Measurements from ENCODE around the gene FOXP1. TPM values are rescaled to one million over a fixed set of nuclear protein-coding genes. Genes with fewer than 3 reads are reported as not detected.

Gene FOXP1
- total and polyA plus RNA-seq, 9 of the 15 experiments (the other 6 are each of a cell fraction or from before 2014, with no cell fraction given) = 7.7 to 34.5 (median 13.7) TPM

DNA sequence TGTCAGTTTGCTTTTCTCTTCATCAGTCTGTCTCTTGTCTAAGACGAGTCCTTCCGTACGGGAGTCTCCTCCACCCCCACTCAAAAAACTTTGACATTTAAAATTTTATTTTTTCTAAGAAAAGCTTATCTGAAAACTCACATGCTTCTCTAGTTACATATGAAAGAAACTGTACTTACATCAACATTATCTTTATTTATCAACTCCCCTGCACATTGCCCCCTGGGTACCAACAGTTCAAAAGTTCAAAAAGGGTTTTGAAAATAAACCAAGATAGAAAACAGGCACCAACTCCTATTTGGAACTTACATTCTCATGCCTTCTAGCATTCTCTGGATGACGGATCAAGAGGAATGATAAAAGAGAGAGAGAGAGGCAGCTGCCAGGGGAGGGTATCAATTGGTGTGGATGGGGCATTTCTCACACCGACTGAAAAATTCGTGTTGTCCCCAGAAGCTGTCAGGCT is 182.5 kb downstream of the FOXP1 start (continued):
- no peak for TF ChIP-seq MCM5 (IDR thresholded peaks at IDR 0.05; ENCODE audit: low read depth)
- TF ChIP-seq, protein P1, sequence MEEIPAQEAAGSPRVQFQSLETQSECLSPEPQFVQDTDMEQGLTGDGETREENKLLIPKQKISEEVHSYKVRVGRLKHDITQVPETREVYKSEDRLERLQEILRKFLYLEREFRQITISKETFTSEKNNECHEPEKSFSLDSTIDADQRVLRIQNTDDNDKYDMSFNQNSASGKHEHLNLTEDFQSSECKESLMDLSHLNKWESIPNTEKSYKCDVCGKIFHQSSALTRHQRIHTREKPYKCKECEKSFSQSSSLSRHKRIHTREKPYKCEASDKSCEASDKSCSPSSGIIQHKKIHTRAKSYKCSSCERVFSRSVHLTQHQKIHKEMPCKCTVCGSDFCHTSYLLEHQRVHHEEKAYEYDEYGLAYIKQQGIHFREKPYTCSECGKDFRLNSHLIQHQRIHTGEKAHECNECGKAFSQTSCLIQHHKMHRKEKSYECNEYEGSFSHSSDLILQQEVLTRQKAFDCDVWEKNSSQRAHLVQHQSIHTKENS (CRISPR knock-in tag; IDR thresholded peaks at IDR 0.05) = no peak
- TF ChIP-seq WHSC1 (IDR thresholded peaks at IDR 0.05; ENCODE audit: low read length) = no peak
- TF ChIP-seq, protein P2, sequence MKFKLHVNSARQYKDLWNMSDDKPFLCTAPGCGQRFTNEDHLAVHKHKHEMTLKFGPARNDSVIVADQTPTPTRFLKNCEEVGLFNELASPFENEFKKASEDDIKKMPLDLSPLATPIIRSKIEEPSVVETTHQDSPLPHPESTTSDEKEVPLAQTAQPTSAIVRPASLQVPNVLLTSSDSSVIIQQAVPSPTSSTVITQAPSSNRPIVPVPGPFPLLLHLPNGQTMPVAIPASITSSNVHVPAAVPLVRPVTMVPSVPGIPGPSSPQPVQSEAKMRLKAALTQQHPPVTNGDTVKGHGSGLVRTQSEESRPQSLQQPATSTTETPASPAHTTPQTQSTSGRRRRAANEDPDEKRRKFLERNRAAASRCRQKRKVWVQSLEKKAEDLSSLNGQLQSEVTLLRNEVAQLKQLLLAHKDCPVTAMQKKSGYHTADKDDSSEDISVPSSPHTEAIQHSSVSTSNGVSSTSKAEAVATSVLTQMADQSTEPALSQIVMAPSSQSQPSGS (CRISPR knock-in tag; IDR thresholded peaks at IDR 0.05) = no peak
- no peak for TF ChIP-seq PRPF4 (IDR thresholded peaks at IDR 0.05; ENCODE audit: insufficient read depth, low read depth, low read length, poor library complexity, severe bottlenecking)
- TF ChIP-seq, protein P3, sequence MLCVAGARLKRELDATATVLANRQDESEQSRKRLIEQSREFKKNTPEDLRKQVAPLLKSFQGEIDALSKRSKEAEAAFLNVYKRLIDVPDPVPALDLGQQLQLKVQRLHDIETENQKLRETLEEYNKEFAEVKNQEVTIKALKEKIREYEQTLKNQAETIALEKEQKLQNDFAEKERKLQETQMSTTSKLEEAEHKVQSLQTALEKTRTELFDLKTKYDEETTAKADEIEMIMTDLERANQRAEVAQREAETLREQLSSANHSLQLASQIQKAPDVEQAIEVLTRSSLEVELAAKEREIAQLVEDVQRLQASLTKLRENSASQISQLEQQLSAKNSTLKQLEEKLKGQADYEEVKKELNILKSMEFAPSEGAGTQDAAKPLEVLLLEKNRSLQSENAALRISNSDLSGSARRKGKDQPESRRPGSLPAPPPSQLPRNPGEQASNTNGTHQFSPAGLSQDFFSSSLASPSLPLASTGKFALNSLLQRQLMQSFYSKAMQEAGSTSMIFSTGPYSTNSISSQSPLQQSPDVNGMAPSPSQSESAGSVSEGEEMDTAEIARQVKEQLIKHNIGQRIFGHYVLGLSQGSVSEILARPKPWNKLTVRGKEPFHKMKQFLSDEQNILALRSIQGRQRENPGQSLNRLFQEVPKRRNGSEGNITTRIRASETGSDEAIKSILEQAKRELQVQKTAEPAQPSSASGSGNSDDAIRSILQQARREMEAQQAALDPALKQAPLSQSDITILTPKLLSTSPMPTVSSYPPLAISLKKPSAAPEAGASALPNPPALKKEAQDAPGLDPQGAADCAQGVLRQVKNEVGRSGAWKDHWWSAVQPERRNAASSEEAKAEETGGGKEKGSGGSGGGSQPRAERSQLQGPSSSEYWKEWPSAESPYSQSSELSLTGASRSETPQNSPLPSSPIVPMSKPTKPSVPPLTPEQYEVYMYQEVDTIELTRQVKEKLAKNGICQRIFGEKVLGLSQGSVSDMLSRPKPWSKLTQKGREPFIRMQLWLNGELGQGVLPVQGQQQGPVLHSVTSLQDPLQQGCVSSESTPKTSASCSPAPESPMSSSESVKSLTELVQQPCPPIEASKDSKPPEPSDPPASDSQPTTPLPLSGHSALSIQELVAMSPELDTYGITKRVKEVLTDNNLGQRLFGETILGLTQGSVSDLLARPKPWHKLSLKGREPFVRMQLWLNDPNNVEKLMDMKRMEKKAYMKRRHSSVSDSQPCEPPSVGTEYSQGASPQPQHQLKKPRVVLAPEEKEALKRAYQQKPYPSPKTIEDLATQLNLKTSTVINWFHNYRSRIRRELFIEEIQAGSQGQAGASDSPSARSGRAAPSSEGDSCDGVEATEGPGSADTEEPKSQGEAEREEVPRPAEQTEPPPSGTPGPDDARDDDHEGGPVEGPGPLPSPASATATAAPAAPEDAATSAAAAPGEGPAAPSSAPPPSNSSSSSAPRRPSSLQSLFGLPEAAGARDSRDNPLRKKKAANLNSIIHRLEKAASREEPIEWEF (CRISPR knock-in tag; IDR thresholded peaks at IDR 0.05) = no peak
- no peak for TF ChIP-seq PHF21A (IDR thresholded peaks at IDR 0.05; ENCODE audit: borderline replicate concordance, low read depth)
- peak; percentile 79; the same call in 1 of the 2 replicates for TF ChIP-seq LEF1 (IDR thresholded peaks at IDR 0.05)
- TF ChIP-seq CBFA2T3 (IDR thresholded peaks at IDR 0.05) = peak; percentile 90
- TF ChIP-seq ZNF24 (IDR thresholded peaks at IDR 0.05) = no peak
- TF ChIP-seq, protein P4, sequence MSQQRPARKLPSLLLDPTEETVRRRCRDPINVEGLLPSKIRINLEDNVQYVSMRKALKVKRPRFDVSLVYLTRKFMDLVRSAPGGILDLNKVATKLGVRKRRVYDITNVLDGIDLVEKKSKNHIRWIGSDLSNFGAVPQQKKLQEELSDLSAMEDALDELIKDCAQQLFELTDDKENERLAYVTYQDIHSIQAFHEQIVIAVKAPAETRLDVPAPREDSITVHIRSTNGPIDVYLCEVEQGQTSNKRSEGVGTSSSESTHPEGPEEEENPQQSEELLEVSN (IDR thresholded peaks at IDR 0.05; ENCODE audit: borderline replicate concordance in 1 of 2, extremely low read depth in 1 of 2, insufficient read depth in 1 of 2, insufficient read length in 1 of 2, low read depth in 1 of 2, low read length in 1 of 2, poor library complexity in 1 of 2, severe bottlenecking in 1 of 2) = no peak
- TF ChIP-seq TGIF2 (CRISPR knock-in tag; IDR thresholded peaks at IDR 0.05) = no peak
- no peak for TF ChIP-seq ZNF75A (CRISPR knock-in tag; IDR thresholded peaks at IDR 0.05)
- TF ChIP-seq BRD9 (IDR thresholded peaks at IDR 0.05; ENCODE audit: low read depth, partially characterized antibody) = no peak
- TF ChIP-seq, protein P5, sequence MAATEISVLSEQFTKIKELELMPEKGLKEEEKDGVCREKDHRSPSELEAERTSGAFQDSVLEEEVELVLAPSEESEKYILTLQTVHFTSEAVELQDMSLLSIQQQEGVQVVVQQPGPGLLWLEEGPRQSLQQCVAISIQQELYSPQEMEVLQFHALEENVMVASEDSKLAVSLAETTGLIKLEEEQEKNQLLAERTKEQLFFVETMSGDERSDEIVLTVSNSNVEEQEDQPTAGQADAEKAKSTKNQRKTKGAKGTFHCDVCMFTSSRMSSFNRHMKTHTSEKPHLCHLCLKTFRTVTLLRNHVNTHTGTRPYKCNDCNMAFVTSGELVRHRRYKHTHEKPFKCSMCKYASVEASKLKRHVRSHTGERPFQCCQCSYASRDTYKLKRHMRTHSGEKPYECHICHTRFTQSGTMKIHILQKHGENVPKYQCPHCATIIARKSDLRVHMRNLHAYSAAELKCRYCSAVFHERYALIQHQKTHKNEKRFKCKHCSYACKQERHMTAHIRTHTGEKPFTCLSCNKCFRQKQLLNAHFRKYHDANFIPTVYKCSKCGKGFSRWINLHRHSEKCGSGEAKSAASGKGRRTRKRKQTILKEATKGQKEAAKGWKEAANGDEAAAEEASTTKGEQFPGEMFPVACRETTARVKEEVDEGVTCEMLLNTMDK (IDR thresholded peaks at IDR 0.05; ENCODE audit: borderline replicate concordance, insufficient read depth, low read depth, low read length, poor library complexity, severe bottlenecking) = no peak
- no peak for TF ChIP-seq NR2C1 (IDR thresholded peaks at IDR 0.05)
- no peak for TF ChIP-seq NR2C1 (tag; IDR thresholded peaks at IDR 0.05)
- TF ChIP-seq ZNF184 (CRISPR knock-in tag; IDR thresholded peaks at IDR 0.05) = no peak
- no peak for TF ChIP-seq E2F3 (CRISPR knock-in tag; IDR thresholded peaks at IDR 0.05)
